HG03066 (cell line): ENCODE data around the gene SCP2.

Experiments used
- ATAC-seq: cut with Tn5 transposase; IDR thresholded peaks from one replicate; pipeline ENCODE4 v1.9.1; 2021; ENCODE audit warnings: low read depth; ENCODE audit not compliant: unreplicated experiment

The SCP2 gene

DNA sequence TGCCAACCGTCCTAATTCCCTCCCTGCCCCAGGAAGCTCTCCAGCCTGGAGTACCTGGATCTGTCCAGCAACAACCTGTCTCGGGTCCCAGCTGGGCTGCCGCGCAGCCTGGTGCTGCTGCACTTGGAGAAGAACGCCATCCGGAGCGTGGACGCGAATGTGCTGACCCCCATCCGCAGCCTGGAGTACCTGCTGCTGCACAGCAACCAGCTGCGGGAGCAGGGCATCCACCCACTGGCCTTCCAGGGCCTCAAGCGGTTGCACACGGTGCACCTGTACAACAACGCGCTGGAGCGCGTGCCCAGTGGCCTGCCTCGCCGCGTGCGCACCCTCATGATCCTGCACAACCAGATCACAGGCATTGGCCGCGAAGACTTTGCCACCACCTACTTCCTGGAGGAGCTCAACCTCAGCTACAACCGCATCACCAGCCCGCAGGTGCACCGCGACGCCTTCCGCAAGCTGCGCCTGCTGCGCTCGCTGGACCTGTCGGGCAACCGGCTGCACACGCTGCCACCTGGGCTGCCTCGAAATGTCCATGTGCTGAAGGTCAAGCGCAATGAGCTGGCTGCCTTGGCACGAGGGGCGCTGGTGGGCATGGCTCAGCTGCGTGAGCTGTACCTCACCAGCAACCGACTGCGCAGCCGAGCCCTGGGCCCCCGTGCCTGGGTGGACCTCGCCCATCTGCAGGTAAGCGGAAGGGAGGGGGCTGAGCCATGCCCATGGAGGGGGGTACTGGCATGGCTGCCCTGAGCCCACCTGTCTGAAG, 151.4 kb downstream of the SCP2 start:
- ATAC-seq = no peak

DNA sequence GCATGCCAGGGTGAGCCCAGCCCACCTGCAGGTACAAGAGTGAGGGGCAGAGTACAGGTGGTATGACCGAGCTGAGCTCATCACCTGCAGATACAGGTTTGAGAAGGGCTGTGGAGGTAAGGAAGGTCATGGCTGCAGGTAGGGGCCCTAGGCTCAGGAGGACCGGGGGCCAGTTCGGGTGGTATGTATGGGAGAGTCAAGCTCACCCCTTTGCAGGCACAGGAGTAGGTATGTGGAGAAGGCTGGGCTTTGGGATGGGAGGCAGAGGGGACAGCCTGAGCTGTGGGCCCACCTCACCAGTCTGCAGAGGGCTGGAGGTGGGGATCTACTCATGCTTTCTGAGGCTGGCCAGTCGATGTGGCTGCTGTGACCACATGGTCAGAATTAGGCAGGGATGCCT, 152.2 kb downstream of the SCP2 start:
- ATAC-seq = no peak

DNA sequence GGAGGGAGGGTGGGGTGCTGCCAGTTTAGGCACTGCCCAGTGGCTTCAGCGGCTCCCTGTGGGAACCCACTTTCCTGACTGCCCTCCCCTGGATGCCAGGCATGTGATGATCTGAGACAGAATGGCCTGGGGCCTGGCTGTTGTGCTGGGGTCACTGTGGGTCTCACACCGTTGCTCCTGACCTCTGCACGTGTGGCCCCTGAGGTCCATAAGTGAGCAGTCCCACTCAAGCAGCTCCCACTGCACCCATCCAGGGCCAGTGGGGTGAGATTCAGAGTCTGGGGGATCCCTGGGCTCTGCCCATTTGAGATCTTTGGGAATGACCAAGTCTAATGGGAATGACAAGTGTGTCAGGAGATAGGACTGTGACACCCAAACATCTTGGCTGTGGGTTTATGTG, 153.0 kb downstream of the SCP2 start:
- no peak for ATAC-seq

DNA sequence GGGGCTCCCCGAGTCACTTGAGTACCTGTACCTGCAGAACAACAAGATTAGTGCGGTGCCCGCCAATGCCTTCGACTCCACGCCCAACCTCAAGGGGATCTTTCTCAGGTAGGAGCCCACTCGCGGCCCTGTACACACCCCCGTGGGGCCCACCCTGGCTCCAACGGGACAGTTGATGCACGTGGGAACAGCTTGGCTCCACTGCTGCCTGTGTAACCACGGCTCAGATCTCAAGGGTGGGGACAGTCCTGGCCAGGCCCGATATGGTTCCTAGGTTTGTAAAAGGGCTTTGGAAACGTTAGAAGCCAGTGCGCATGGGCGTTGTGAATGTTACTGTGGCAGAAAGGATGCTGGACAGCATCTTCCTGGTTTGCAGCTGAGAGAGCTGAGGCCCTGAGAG, 153.7 kb downstream of the SCP2 start:
- ATAC-seq = no peak

DNA sequence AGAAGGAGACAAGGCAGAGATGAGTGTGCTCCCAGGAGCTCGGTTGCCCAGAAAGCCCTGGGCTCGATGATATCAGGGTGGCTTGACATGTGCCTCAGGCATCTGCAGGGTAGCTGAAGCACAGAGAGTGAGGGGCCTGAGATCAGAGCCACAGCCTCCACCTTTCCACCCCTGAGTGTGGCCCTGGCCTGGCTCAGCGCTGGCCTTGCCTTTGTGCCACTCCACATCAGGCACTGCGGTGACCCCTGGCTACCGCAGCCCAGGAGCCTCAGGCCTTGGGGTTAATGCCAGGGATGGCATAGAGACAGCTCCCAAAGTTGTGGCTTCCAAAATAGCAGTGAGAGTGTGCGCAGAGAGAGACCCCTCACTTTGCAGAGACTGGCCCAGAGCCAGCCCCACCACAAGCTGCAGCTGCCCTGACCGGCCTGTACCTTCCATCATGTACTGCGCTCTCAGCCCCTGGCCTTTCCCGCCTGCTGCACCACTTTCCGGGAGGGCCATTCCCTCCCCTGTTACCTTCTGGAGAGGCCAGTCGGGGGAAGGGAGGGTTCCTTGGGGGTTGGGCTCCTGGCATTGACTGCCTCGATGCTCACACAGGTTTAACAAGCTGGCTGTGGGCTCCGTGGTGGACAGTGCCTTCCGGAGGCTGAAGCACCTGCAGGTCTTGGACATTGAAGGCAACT, 154.4 kb downstream of the SCP2 start:
- ATAC-seq = no peak

DNA sequence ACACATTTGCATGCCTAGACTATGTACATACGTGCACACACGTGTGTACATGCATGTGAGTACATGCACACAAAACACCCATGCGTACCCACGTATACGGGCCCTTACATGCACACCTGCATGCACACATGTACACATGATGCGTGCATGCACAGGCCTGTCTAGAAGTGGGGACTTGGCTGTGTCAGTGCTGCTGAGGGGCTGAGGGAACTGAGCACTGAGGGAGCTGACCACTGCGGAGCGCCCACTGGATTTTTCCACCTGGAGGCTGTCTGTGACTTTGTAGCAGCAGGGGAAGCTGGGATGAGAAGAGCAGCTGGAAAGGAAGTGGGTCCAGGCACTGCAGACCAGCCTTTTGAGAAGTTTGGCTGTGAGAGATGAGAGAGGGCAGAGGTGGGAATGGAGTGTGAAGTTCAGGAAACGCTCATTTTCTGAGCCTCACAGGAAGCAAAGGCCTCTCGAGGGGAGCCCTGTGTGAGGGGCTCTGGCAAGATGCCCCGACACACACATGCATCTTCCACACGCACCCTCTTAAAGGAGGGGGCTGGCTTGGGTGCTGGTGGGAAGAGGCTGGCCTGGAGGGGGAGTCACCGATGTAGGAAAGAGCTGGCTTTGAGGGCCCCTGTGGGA, 155.9 kb downstream of the SCP2 start:
- ATAC-seq = no peak

DNA sequence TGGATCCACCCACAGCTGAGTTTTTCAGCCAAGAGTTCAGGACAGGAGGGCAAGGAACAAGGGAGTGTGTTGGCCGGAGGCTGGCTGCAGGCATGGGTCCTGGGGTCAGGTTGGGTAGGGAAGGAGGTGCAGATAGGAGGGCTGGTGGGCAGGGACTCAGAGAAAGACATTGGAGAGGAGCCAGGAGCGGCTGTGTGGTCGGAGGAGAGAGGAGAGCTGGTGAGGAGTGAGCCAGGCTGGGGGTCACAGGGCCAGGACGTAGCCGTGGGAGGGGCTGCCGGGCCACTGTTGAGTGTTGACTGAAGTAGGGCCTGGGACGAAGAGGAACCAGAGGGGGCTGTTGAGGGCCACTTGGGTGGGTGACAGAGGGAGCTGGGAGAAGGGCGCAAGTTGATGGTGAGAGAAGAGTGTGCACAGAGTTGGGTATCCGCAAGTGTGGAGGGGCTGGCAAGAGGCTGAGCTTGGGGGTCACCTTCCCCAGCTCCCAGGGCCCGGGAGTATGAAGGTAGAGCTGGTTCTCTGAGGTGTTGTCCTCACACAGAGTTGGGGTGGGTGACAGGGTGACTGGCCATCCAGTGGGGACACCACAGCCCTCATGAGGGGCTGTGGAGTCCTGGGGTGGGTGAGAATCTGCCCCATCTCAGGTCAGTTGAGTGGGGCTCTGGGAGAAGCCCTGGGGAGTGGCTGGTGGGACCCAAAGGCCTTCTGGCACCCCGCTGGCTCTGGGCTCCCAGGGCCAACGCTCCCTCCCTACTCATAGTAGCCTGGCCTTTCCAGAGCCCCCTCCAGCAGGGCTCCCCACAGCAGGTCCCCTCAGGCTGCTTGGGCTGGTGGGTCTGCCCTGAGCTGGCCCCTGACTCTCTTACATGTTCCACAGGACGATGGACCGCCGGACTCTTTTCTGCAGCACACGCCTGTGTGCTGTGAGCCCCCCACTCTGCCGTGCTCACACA, 156.8 kb downstream of the SCP2 start:
- ATAC-seq = no peak

DNA sequence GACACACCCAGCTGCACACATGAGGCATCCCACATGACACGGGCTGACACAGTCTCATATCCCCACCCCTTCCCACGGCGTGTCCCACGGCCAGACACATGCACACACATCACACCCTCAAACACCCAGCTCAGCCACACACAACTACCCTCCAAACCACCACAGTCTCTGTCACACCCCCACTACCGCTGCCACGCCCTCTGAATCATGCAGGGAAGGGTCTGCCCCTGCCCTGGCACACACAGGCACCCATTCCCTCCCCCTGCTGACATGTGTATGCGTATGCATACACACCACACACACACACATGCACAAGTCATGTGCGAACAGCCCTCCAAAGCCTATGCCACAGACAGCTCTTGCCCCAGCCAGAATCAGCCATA, 157.5 kb downstream of the SCP2 start:
- ATAC-seq = no peak

DNA sequence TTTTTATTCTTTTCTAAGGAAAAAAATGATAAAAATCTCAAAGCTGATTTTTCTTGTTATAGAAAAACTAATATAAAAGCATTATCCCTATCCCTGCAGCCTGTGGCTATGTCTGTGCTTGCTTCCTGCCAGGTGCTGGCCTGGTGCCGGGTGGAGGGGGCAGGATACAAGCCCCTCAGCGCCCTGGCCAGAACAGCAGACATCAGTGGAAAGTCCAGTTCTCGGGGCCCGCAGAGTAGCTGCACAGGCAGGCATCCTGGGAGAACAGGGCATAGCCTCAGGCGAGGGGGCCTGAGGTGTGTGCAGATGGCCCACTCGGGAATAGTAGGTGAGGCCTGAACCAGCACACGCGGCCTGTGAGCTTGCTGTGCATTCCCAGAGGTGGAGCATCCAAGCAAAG, 158.3 kb downstream of the SCP2 start:
- ATAC-seq = no peak

DNA sequence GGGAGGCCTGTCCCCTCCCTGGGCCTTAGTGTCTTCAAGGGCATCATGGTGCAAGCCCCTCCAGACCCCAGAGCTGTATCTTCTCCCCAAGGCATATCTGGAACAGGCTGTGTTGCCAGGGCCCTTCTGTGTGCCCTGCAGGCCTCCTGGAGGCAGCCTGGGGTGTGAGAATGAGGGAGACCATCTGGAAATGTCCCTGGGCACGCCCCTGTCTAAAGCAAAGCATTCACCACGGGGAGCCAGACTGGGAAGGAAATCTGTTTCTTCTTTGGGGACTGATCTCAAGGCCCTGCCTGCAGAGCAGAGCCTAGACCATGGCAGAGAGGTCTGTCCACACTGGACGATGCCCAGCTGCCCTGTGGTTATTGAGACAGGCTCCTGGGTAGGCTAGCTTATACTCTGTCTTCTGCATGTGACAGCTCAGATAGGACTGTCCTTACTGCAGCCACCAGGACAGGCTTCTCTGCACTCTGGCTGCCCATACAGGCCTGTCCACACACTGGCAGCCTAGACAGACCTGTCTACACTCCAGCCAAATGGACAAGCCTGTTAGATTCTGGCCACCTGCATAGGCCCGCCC, 159.5 kb downstream of the SCP2 start:
- ATAC-seq = no peak

DNA sequence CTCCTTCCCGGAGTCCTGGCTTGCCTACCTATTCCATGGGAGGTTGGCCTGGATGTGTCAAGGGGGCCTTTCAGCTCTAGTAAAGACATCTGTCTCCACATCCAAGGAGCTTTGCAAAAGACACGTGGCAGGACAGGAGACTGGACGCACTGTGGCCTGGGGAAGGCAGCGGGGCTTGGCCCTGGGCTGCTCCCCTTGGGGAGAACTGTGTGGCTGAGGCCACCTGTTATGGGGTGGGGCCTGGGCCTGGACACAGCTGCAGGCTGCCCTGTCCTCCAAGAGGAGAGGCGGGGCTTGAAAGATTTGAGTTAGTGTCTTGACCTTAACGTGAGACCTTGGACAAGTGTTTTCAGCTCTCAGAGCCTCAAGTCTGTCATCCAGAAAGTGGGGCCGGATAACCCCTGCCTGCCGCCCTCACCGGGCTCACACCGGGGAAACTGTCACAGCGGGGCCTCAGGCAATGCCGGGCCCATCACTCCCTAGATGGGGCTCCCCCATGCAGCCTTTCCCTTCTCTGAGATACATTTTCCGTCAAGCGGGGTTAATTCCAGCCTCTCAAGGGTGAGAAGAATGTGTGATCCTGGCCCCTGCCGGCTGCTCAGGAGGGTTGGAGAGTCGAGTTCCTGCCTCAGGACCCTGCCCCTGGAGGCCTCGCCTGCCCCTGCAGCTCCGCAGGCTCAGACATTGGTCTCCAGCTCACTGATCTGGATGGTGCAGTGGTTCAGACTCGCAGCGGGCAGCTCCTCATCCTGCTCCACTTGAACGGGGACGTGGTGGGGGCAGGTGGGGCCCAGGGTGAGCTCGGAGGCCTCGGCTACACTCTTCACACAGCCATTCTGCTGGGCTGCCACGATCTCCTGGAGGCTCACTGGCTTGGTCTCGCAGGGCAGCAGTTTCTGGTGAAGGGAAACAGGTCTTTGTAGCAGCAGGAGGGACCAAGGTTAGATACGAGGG, 160.5 kb downstream of the SCP2 start:
- ATAC-seq = no peak

DNA sequence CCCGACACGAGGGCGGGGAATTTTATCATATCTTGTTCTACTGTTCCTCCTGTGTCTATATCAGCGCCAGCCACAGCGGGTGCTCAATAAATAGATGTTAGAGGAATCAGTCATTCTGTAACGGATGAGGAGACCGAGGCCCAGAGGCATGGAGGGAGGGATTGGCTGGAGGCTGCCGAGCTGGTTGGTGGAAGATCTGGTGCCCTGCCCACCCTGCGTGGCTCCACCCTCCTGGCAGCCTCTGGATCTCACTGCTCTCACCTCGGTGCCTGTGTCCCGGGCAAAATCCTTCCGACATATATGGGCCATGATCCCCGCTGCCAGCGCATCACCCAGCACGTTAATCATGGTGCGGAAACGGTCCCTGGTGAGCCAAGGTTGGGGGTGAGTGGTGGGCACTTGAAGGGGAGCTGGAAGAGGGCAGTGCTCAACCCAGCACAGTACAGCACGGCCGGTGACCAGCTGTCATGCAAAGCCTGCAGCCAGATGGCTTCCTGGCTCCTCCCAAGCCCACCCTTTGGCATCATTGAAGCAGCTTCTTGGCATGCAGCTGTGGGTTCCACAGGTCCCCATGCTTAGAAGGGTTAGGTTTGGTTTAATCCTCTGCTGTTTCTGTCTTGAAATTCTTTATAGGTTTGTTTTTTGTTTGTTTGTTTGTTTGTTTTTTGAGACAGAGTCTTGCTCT, 161.7 kb downstream of the SCP2 start:
- ATAC-seq = no peak

DNA sequence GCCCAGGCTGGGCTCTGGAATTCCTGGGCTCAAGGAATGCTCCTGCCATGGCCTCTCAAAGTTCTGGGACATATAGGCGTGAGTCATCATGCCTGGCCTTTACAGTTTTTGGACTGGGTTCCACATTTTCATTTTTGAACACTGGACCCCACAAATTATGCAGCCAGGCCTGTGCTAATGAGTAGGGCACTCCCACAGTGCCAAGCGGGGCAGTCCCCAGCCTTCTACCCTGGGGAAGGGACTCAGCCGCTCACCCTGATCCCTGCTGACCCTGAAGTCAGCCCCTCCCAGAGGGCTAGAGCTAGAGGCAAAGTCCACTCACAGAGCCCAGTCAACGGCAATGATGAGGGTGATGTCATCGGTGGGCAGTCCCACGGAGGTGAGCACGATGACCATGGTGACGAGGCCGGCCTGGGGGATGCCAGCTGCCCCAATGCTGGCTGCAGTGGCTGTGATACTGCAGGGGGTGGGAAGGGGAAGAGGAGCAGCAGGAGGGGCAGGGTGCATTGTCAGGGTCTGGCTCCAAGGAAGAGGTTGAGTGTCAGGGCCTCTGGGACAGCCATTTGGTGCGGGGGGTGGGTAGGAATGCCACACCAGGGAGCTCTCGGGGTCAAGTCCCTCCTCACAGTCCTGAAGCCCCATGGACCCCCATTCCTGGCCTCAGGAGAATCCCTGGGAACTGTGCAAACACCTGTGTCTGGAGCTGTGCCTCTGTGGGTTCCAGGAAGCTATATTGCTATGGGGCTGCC, 162.6 kb downstream of the SCP2 start:
- ATAC-seq = no peak

DNA sequence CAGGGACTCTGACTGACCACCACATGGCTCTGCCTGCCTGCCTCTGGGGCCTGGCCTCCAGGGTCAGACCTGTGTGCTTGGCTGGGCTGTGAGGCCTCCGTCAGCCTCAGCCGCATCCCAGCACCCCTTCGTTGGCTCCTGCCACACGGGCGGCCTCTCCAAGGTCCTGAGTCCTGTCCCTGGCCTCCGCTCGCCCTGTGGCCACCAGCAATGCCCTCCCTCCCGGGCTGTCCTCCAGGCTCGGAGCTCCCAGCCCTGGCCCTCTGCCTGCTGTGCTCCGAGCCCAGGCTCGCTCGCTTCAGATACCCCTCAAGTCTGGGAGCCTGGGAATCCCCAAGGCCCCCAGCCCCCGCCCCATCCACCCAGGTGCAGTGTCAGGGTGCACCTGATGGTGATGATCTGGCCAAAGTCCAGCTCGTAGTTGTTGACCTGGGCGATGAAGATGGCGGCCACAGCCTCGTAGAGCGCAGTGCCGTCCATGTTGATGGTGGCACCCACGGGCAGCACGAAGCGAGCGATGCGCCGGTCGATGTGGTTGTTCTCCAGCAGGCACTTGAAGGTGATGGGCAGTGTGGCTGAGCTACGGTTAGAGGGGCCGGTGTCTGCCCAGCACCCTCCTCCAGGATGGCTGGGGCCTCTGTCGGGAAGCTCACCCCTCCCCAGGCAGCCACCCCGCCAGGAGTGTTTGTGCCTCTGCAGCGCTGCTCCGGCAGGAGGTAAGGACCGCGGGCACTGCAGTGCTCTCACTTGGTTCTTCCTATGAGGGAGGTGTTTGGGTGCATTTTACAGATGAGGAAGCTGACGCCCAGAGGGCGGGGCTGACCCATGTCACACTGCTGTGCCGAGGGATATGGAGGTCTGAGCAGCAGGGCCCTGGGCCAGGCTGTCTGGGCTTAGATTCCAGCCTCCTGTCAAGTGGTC, 163.4 kb downstream of the SCP2 start:
- no peak for ATAC-seq

DNA sequence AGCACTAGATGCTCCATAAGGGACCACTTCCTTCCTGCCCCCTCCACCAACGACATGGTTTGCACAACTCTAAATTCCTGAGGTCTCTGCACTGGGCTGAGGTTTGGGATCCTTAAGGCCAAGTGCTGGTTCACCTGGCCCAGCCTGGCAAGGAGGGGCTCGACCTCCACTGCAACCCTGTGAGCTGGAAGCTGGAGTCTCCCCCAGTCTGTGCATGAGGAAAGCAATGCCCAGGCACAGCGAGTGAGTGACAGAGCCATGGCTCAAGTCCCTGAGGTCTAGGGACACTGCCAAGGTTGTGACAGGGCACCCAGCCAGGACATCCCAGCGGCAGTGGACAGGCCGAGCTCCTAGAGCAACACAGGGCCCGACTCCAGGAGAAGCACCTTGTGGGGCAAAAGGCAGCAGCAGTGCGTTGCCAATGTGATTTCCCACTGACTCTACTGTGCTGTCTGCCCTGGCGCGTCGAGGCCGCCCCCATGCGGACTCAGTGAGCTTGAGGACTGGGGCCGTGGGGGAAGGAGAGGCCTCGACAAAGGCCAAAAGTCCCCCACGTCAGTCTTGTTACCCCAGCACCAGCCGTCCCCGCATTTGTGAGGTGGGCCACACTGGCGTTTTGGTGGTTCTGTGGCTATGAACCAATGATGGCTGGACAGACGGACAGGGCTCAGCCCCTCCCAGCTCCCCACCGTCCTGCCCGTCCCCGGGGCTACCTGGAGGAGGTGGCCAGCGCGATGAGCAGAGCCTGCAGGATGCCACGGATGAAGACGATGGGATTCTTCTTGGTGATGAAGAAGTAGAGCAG, 165.0 kb downstream of the SCP2 start:
- no peak for ATAC-seq
